Measurements from ENCODE around the gene ROBO3.

The ROBO3 gene, protein sequence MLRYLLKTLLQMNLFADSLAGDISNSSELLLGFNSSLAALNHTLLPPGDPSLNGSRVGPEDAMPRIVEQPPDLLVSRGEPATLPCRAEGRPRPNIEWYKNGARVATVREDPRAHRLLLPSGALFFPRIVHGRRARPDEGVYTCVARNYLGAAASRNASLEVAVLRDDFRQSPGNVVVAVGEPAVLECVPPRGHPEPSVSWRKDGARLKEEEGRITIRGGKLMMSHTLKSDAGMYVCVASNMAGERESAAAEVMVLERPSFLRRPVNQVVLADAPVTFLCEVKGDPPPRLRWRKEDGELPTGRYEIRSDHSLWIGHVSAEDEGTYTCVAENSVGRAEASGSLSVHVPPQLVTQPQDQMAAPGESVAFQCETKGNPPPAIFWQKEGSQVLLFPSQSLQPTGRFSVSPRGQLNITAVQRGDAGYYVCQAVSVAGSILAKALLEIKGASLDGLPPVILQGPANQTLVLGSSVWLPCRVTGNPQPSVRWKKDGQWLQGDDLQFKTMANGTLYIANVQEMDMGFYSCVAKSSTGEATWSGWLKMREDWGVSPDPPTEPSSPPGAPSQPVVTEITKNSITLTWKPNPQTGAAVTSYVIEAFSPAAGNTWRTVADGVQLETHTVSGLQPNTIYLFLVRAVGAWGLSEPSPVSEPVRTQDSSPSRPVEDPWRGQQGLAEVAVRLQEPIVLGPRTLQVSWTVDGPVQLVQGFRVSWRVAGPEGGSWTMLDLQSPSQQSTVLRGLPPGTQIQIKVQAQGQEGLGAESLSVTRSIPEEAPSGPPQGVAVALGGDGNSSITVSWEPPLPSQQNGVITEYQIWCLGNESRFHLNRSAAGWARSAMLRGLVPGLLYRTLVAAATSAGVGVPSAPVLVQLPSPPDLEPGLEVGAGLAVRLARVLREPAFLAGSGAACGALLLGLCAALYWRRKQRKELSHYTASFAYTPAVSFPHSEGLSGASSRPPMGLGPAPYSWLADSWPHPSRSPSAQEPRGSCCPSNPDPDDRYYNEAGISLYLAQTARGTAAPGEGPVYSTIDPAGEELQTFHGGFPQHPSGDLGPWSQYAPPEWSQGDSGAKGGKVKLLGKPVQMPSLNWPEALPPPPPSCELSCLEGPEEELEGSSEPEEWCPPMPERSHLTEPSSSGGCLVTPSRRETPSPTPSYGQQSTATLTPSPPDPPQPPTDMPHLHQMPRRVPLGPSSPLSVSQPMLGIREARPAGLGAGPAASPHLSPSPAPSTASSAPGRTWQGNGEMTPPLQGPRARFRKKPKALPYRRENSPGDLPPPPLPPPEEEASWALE (N-terminal part only)

DNA sequence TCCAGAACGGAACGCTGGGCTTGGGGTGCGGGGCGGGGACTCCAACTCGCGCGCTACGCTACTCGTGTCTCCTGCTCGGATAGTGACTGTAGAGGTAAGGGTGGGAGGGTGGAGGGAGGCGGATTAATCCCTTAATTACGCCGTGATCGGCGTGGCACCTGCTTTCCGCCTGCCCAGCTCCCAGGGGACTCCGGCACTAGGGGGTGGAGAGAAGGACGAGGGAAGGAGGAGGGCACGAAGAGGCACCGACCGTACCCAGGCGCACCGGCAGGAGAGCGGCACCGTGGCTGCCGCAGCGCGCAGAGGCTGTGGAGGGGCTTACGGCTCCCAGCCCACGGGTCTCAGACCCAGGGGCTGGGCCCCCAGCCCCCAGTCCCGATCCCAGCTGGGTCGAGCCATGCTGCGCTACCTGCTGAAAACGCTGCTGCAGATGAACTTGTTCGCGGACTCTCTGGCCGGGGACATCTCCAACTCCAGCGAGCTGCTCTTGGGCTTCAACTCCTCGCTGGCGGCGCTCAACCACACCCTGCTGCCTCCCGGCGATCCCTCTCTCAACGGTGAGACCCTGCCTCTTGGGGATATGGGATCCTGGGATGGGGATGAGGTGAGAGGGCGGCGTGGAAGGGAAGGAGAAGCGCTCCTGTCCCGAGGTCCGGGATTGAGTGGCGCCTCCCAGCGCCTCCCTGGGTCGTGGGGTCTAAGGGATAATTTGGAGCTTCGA lies at the start of gene ROBO3:
TSS of gene ROBO3 (plus strand) at position 252 of the 721 bp plus-strand sequence. CDS start at position 398, 146 bp downstream.
- no peak for DNase-seq

DNA sequence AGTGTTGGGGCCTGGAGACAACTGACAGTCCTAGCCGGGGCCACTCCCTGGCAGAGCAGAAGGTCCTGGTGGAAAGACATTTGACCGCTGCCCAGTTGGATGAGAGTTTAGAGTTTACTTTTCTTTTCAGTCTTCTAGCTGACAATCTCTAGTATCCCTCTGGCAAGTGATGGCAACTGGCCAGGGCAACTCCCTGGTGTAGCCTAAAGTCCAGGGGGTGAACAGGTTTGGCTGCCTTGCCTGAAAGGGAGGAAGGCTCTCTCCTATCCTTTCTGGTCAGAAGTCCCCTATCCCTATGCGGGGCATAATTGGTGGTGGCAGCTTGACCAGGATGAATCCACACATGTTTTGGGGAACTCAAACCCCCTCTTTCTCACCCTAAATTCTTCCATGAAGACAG lies 48.2 kb upstream of the ROBO3 start:
- no peak for DNase-seq

DNA sequence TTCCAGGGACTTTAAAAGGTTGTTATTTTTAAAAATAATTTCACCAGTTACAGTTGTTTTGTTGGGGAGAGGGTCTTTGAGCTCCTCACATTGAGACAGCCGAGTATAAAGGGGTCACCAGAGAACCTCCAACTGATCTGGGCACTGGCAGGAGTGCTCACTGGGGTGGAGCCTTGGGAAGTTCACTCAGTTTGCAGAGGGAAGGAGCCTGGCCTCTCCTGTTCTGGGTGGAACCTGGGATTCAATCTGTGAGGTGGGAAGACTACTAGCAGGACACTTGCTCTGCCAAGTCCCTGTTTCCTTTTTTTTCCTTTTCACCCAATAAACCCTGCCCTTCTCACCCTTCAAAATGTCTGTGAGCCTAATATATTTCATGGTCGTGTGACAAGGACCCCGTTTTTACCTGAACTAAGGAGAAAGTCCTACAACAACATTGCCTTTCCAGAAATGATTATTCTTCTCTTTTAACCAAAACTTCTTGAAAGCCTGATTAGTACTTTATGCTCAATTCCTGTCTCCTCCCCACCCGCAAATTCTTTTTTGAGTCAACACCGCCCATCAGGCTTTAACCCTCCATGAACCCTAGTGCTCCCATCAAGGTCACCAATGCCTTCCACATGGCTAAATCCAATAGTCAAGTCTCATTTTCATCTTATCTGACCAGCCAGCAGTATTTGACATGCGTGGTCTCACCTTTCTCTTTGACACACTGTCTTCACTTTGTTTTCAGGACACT lies 43.1 kb upstream of the ROBO3 start:
- DNase-seq = no peak

DNA sequence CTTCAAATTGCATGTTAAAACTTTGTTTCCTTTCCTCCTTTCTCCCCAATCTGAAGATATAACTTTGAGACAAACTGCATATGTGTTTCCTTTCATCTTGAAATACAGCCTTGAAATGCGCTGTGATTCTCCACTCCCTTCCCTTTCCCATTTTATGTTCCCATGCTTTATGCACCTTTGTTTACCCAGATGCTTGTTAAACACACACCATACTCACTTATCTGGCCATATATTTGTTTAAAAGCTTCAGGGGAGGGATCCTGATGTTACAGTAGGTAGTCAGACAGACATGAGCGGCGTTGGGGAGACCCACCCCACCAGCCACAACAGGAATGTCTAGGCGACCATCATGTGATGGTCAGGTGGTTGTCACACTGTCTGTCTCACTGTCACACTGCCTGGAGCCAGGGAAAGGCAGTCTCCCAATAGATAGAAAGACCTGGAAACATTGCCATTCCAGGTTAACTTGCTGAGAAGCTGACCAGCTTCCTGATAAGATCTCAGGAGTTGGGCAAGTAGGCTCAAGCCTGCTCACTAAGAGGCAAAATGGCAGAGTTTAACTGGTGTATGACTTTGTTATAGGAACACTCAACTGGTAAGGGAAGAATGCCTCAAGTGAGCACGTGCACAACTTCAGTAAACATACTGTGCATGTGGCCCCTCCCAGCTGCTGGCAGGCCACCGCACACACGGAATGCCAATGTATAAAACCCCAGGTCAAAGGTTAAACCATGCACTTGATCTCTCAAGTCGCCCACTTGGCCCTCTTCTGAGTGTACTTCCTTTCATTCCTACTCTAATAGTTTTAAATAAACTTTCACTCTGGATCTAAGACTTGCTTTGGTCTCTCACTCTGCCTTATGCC lies 41.5 kb upstream of the ROBO3 start:
- no peak for DNase-seq

DNA sequence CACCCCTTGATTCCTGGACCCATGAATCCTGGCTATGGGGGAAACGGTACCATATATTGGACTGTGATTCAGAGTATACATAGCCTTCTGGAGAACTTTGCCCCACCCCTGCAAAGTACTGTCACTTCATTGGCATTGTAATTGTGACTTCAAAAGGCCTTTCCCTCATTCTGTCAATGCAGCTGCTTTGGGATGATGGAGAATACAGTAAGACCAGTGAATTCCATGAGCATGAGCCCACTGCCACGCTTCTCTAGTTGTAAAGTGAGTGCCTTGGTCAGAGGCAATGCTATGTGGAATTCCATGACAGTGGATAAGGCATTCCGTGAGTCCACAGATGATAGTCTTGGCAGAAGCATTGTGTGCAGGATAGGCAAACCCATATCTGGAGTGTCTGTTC lies 39.4 kb upstream of the ROBO3 start:
- DNase-seq = no peak

DNA sequence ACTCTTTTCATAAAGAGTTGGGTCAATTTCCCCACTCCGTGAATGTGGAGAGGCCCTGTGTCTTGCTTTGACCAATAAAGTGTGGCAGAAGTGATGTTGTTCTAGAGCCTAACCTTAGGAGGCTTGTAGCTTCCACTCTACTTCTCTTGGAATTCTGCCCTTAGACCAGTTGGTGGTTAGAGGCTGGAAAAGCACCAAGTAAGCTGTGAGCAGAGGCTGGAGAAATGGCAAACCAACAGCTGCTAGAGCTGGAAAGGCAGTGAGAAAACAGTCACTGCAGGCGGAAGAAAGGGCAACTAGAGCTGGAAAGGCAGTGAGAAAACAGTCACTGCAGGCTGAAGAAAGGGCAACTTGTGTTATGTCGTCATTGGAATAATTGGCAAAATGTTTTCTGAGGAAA lies 35.2 kb upstream of the ROBO3 start:
- DNase-seq = no peak

DNA sequence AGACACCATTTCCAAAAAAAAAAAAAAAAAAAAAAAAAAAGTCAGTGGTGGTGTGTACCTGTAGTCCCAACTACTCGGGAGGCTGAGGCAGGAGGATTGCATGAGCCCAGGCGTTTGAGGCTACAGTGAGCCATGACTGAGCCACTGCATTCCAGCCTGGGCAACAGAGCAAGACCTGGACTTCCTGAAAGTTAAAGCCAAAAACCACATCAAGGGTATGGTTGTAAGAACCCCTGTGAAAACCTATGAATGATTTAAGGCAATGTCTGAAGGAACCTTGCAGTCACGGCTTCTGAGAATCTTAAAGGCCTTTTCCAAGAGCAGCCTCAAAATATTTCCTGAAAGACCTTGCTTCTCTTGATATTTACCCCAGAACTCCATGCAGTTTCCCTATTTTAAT lies 34.5 kb upstream of the ROBO3 start:
- DNase-seq = no peak

DNA sequence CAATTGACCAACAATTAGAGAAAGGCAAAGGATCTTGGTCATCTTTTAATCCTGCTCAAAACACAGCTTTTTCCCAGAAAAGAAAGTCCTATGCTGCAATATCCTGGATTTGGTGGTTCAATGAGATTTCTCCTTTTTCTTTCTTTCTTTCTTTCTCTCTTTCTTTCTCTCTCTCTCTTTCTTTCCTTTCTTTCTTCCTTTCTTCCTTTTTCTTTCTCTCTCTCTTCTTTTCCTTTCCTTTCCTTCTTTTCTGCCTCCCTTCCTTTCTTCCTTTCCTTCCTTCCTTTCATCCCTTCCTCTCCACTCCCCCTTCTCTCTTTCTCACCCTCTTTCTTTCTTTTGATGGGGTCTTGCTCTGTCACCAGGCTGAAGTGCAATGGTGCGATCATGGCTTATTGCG lies 33.3 kb upstream of the ROBO3 start:
- DNase-seq = no peak

DNA sequence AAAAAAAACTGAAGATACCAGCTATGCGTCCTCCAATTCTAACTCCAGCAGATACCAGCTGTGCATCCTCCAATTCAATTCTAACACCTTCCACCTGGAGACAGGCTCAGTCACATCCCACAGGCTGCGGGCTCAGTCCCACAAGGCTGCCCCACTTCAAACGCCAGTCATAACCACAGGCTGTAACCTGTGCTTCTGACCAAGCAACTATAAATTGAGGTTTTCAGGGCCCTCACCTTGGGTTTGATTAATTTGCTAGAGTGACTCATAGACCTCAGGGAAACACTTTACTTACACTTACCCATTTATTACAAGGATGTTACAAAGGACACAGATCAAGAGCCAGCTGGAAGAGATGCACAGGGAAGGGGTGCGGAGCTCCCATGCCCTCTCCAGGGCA lies 32.7 kb upstream of the ROBO3 start:
- no peak for DNase-seq

DNA sequence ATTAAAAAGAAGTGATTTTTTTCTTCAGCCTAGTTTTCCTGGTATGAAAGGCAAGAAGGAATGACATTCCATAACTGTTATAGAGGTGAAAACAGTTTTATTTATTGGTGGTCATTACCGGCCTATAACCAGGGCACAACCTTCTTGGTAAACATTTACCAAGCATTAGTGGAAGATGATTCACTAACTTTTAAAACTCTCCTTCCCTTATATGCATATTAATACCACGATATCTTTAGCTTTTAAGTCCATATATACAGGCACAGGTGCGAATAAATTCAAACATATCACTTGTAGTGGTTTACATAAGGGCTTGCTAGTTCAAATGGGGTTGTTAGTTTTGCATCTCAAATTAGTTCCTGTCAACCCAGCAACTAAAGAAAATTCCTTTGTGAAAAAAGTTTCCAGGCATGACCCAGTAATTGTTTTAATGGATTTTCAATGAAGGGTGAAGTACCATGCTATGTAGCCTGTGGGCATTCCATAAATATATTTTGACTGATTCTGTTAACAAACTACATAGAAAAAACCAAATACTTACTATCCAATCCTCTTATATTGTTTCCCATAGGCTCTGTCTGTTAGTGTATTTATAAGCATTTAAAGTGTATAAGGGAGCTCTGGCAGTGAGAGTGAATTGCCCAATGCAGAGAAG lies 30.6 kb upstream of the ROBO3 start:
- DNase-seq = no peak

DNA sequence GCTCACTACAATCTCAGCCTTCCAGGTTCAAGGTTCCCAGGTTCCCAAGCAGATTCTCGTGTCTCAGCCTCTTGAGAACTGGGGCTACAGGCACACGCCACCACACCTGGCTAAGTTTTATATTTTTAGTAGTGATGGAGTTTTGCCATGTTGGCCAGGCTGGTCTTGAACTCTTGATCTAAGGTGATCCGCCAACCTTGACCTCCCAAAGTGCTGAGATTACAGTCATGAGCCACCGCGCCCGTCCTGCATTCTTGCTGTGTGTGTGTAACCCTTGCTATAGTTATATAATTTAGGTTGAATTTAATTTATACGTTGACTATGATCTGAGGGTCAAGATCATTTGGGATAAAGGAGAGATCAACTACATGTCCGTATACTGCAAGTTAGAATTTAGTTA lies 29.3 kb upstream of the ROBO3 start:
- DNase-seq = no peak

DNA sequence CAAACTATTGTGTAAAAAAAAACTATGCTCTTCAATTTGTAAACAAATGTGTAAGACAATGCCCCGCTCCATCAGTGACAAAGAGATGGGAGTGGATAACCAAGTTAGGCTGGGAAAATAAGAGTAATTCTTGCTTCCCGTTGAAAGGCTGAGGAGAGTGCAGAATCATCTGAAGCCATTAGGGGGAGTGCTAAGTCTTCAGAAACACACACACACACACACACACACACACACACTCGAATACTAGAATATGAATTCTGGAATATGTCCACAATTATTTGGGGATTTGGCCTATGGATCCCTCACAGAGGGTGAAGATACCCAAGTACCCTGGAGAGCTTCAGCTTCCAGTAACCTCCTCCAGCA lies 27.8 kb upstream of the ROBO3 start:
- no peak for DNase-seq

DNA sequence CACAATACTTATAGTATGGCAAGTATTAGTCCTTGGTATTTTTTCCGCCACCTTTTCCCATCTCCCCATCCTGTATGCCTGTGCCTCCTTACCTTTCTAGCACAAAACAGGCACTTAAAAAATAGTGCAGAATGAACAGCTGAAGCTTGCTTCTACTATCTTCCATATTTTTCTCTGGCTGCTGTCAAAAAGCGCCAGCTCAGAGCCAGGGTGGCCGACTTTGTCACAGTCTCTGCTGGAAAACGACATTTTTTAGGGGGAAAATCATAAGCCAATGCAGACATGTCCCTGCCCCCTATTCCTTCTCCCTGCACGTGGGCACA lies 26.5 kb upstream of the ROBO3 start:
- no peak for DNase-seq

DNA sequence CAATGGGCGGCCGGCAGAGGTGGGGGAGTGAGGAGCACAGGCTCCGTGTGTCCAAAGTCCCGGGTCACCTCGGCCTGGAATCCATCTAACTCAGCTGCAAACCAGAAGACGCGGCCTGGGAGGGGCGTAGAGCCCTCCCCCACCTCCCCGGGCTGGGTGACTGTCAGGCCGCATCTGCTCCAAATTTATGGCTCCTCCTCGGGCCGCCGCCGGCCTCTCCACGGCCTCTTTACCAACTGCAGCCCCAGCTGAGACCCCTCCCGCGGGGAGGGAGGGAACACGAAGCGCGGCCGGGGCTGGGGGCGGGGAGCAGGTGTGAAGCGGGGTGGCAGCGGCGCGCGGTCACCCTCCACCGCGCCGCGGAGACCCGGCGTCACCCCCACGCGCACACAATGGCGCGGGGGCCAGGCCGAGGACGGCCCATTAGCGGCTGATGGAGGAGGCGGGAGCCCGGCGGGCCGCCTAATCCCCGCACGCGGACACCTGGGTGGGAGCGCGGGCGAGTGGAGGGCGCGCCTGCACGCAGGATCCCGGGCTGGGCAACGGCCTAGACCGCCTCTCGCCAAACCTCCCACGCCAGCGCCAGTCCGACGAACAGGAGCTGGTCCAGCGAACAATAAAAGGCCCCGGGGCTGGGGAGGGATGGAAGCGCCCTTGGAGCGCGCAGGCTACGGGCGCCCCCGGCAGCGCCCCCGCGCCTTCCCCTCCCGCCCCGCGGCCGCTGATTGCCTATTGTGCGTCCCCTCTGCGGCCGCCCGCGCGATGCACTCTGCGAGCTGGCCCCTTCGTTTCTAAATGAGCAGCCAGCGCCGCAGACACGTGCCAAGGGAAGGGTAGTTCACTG lies 25.9 kb upstream of the ROBO3 start:
- no peak for DNase-seq

DNA sequence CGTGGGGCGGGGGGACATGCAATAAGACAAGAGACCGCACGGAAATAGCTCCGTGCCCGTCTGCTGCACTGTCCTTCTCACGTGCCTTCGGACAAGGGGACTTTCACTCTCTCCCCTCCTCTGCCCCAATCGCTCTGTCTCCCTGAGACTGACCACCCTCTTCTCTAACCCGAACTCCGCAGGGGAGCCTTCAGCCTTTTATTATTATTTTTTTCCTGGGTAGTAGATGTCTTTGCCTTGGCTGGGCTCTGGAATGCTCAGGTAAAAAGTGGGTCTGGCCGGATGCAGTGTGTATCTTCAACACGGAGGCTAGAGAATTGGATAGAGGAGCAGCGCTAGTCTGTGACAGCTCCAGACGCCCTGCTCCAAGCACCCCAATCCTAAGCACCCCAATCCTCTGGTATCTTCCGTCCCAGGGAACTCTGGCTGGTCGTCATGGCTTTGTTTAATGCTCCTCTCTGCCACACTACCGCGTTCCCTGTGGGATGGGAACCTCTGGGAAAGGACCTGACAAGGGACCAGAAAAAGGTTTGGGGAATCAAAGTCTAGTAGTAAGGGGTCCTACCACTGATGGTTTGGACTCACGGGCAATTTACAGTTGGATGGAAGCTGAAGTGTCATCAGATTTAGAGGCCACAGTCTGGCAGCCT lies 25.1 kb upstream of the ROBO3 start:
- no peak for DNase-seq

DNA sequence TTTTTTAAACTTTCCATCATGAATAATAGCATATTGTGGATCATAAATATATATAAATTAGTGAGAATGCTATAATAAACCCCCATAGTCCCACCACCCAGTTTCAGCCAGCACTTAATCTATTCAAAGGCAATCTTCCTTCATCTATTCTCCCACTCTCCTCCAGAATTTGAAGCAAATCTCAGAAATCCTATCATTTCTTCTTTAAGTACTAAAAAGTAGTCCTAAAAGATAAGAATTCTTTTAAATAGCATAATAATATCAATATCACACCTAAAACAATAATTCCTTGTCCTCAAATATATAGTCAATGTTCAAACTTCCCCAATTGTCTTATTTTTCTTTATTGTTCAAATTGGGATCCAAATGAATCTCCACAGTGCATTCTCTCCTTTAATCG lies 24.6 kb upstream of the ROBO3 start:
- DNase-seq = no peak

DNA sequence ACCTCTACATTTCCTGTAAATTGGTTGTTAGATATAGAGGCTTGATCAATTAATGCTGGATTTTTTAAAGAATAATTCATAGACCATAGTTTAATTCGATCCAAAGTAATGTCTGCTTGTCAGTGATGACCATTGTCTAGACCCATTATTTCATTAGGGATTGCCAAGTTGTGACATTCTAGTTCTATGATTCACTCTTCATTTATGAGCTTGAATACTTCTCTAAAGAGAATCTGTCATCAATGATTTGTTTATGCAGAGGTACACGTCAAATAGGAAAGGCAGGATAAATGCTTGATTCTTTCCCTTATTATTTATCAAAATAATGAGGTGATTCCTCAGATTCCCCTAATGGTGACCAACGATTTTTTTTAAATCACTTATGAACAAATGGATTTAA lies 24.0 kb upstream of the ROBO3 start:
- DNase-seq = no peak

DNA sequence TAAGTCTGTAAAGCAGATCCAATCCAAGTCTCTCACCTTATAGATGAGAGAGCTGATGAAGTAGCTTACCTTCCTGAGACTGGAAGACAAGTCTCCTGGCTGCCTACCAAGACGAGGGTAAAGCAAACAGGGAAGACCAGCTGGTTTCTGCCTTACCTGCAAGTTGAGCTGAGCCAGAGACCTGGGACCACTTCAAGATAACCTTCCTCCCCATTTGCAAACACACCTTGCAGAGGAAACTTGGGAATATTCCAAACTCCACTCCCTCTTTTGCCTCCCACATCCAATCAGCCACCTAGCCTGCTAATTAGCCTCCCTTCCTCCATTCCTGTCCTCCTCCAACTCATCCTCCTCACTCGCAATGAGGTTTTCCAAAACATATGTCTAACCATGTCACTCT lies 23.4 kb upstream of the ROBO3 start:
- no peak for DNase-seq

DNA sequence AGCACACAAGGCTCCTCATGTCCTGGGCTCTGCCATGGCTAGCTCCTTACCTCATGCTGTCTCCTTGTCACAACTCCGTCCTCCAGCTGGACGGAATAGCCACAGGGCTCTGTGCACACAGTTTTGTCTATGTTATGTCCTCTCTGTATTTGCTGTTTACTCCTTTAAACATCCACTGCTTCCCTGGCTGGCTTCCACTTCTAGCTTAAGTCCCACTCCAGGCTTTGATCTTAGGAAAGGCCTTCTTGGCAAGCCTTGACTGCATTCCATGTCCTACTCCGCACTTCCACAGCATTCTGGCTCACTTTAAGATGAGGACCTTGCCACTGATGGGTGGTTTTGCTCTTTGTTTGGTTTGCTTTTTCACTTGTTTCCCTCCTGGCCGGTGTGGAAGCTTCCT lies 22.9 kb upstream of the ROBO3 start:
- DNase-seq = no peak
